ENCODE measurements around the gene OCLN. TPM values are rescaled to one million over a fixed set of nuclear protein-coding genes. Genes with fewer than 3 reads are reported as not detected.
"Not testable (repeated sequence)": the region's sequence is repeated elsewhere in the genome, so short reads cannot be mapped to it uniquely, and the experiment has no call there.

Gene OCLN
- total RNA-seq, 1 donor from 2014 or later, result 0.14 TPM

DNA sequence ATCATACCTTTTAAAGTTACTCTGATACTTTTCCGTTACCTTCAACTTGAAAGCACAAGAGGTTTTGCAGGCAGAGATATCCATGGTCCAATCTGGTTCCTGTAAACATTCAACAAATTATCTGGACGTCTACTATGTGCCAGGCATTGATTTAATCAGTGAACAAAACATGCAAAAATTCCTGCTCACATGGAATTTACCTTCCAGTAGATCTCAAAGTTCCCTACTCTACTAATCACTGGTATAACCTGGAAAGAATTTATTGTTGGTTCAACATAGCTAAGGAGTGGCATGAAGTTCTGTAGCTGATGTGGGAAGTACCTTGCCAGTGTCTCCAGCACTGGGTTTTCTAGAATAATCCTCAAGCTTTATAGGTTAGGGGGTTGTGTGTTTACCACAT lies 9.8 kb downstream of the OCLN start:
- Mint-ChIP-seq H3K27me3 (peaks cover 10% of the 10 kb centered on the region), H3K9me3 (no peaks in the 10 kb centered on the region), H3K4me1 (no peaks in the 10 kb centered on the region), H3K4me3 (no peak overlapping the region), H3K36me3 (ENCODE audit: low read depth) (no peaks in the 10 kb centered on the region), H3K27ac (no peak overlapping the region)
- intact Hi-C loops (cut with micrococcal nuclease), result no loop called here
- DNase-seq, result no peak

DNA sequence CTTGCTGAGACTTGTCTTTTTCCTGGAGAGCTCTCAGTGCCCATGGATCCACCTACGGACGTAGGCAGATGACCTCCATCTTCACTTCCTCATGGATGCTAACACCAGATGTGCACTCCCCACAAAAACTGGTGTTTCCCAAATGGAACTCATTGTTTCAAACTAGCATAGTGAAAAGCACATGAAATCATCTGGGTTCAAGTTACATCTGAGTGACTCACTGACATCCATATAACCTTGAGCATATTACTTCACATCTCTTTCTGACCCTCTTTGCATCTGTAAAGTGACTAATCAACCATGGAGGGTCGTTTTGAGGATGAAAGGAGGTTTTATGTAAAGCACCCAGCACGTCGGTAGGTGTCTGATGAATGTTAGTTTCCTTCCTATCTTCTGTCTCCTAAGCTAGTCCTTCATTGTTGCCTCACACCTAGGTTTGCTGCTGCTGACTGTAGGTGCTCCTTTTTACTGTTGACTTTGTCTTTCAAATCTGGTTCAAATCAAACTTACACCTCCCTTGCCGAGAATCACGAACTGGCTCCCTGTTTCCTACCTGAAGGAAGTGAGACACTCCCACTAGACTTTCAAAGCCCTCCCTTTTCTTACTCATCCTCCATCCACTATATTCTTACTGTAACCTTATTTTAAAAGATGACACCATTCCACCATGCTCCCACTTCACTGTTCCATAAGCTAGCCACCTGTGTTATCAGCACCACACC lies 10.3 kb downstream of the OCLN start:
- intact Hi-C loops (cut with micrococcal nuclease), result no loop called here
- no peaks in the 10 kb centered on the region for H3K36me3 Mint-ChIP-seq (ENCODE audit: low read depth)
- no peak overlapping the region for H3K27ac Mint-ChIP-seq
- DNase-seq, result no peak
- no peaks in the 10 kb centered on the region for H3K4me1 Mint-ChIP-seq
- no peak overlapping the region for H3K4me3 Mint-ChIP-seq
- H3K27me3 Mint-ChIP-seq, result peaks cover 8% of the 10 kb centered on the region
- H3K9me3 Mint-ChIP-seq, result no peaks in the 10 kb centered on the region

DNA sequence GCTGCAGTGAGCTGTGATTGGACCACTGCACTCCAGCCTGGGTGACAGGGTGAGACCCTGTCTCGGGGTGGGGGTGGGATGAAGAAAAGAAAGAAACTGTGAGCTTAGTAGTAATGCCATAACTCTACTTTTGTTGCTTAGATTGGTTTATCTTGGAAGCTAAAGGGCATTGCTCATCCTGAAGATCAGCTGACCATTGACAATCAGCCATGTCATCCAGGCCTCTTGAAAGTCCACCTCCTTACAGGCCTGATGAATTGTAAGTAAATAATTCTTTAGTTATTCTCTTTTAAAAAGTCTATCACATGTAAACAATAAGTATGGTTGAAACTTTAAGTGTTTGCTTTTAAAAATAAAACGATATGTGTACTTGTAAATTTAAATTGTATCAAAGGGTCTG lies 11.4 kb downstream of the OCLN start:
- H3K4me3 Mint-ChIP-seq, result no peak overlapping the region
- peaks cover 8% of the 10 kb centered on the region for H3K27me3 Mint-ChIP-seq
- no peaks in the 10 kb centered on the region for H3K4me1 Mint-ChIP-seq
- H3K9me3 Mint-ChIP-seq, result no peaks in the 10 kb centered on the region
- DNase-seq, result no peak
- no peak overlapping the region for H3K27ac Mint-ChIP-seq
- intact Hi-C loops (cut with micrococcal nuclease), result no loop called here
- no peaks in the 10 kb centered on the region for H3K36me3 Mint-ChIP-seq (ENCODE audit: low read depth)

DNA sequence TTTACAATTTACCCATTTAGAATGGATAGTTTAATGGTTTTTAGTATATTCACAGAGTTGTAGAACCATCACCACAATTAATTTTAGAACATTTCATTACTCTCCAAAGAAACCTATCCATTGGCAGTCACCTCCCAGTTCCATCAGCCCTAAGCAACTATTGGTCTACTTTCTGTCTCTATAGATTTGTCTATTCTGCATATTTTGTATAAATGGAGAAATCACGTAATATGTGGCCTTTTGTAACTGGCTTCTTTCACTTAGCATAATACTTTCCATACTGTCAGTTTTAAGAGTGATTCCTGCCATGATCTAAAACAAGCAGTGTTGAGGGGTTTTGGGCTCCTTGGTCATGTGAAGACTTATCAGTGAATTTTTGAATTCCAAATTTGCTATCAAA lies 12.7 kb downstream of the OCLN start:
- intact Hi-C loops (cut with micrococcal nuclease), result no loop called here
- H3K36me3 Mint-ChIP-seq (ENCODE audit: low read depth), result no peaks in the 10 kb centered on the region
- DNase-seq, result no peak
- H3K4me3 Mint-ChIP-seq, result no peak overlapping the region
- no peaks in the 10 kb centered on the region for H3K9me3 Mint-ChIP-seq
- H3K27me3 Mint-ChIP-seq, result peaks cover 8% of the 10 kb centered on the region
- no peak overlapping the region for H3K27ac Mint-ChIP-seq
- H3K4me1 Mint-ChIP-seq, result no peaks in the 10 kb centered on the region

DNA sequence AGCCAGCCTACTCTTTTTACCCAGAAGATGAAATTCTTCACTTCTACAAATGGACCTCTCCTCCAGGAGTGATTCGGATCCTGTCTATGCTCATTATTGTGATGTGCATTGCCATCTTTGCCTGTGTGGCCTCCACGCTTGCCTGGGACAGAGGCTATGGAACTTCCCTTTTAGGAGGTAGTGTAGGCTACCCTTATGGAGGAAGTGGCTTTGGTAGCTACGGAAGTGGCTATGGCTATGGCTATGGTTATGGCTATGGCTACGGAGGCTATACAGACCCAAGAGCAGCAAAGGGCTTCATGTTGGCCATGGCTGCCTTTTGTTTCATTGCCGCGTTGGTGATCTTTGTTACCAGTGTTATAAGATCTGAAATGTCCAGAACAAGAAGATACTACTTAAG lies 16.6 kb downstream of the OCLN start:
- Mint-ChIP-seq H3K9me3 (no peaks in the 10 kb centered on the region), H3K4me3 (no peak overlapping the region), H3K36me3 (ENCODE audit: low read depth) (no peaks in the 10 kb centered on the region), H3K27ac (no peak overlapping the region), H3K27me3 (peaks cover 9% of the 10 kb centered on the region), H3K4me1 (no peaks in the 10 kb centered on the region)
- intact Hi-C loops (cut with micrococcal nuclease), result no loop called here
- DNase-seq, result no peak

DNA sequence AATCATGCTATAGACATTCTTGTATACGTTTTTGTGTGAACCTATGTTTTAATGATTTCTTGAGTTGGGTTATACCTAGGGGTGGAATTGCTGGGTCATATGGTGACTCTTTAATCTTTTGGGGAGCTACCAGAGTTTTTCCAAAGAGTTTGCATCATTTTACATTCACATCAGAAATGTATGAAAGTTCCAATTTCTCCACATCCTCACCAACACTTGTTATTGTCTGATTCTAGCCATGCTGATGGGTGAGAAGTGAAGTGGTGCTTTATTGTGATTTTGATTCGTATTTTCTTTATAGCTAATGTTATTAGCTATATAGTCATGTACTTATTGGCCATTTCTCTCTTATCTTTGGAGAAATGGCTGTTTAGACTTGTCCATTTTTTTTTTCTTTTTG lies 18.1 kb downstream of the OCLN start:
- Mint-ChIP-seq H3K27ac (no peak overlapping the region), H3K9me3 (no peaks in the 10 kb centered on the region), H3K27me3 (peaks cover 7% of the 10 kb centered on the region), H3K4me3 (no peak overlapping the region), H3K36me3 (ENCODE audit: low read depth) (no peaks in the 10 kb centered on the region), H3K4me1 (no peaks in the 10 kb centered on the region)
- no peak for DNase-seq
- intact Hi-C loops (cut with micrococcal nuclease), result no loop called here

DNA sequence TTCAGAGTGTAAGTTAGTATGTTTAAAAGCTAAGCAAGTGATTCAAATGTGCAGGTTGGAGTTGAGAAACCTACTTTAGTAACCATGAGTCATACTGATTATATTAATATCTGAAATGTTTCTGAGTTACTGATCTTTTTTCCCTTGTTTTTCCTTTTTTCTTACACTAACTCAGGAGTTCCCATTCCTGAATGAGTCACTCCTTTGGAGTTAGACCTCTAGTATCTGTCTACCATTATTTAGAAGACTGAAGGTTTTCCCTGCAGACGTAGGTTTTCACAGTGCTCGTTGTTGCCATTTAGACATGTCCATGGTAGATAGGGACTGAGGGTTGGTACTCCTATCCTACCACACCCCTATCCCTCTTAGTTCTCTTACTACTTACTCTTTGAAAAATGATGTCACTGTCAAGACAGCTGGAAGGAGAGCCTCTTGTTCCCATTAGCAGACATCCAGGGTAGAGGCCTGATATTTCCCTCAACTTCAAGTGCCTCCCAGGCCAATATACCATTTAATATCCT lies 20.2 kb downstream of the OCLN start:
- H3K27me3 Mint-ChIP-seq, result peaks cover 7% of the 10 kb centered on the region
- intact Hi-C loops (cut with micrococcal nuclease), result no loop called here
- H3K4me1 Mint-ChIP-seq, result no peaks in the 10 kb centered on the region
- H3K4me3 Mint-ChIP-seq, result no peak overlapping the region
- DNase-seq, result no peak
- H3K36me3 Mint-ChIP-seq (ENCODE audit: low read depth), result no peaks in the 10 kb centered on the region
- H3K9me3 Mint-ChIP-seq, result no peaks in the 10 kb centered on the region
- no peak overlapping the region for H3K27ac Mint-ChIP-seq

DNA sequence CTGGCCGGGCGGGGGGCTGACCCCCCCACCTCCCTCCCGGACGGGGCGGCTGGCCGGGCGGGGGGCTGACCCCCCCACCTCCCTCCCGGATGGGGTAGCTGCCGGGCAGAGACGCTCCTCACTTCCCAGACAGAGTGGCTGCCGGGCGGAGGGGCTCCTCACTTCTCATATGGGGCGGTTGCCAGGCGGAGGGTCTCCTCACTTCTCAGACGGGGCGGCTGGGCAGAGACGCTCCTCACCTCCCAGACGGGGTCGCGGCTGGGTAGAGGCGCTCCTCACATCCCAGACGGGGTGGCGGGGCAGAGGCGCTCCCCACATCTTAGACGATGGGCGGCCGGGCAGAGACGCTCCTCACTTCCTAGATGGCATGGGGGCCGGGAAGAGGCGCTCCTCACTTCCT lies 23.0 kb downstream of the OCLN start:
- H3K27me3 Mint-ChIP-seq; H3K4me1 Mint-ChIP-seq; intact Hi-C loops (cut with micrococcal nuclease); DNase-seq; H3K4me3 Mint-ChIP-seq; H3K27ac Mint-ChIP-seq; H3K36me3 Mint-ChIP-seq (ENCODE audit: low read depth); H3K9me3 Mint-ChIP-seq: not testable (repeated sequence)

DNA sequence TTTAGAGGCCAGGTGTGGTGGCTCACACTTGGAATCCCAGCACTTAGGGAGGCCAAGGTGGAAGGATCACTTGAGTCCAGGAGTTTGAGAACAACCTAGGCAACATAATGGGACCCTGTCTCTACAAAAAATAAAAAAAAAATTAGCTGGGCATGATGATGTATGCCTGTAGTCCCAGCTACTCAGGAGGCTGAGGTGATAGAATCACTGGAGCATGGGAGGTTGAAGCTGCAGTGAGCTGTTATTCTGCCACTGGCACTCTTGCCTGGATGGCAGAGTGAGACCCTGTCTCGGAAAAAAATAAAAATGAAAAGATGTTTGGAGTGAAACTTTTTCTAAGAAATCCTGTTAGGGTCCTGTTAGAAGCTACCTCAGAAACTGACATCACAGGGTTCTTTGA lies 24.2 kb downstream of the OCLN start:
- H3K27me3 Mint-ChIP-seq, result peaks cover 7% of the 10 kb centered on the region
- intact Hi-C loops (cut with micrococcal nuclease), result no loop called here
- no peaks in the 10 kb centered on the region for H3K36me3 Mint-ChIP-seq (ENCODE audit: low read depth)
- no peaks in the 10 kb centered on the region for H3K9me3 Mint-ChIP-seq
- no peaks in the 10 kb centered on the region for H3K4me1 Mint-ChIP-seq
- DNase-seq, result no peak
- H3K4me3 Mint-ChIP-seq, result no peak overlapping the region
- H3K27ac Mint-ChIP-seq, result no peak overlapping the region

DNA sequence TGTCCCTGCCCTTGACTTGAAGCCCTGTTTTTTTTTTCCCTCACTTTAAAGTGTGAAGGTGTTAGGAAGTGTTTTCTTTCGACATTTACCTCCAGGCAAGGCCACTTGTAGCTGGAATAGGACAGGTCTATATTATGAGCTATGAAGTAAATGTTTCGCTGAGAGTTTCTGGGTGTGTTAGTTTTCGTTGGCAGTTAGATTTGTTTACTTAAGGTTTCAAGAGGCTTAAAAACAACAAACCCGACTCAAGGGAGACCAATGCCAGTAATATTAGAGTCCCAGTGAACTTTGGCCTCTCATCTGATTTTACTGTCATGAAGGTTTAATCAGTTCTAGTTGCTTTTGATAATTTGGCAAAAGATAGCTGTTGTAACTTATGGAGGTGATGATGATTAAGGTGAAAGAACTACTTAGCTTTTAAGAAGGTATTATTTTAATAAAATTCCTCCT lies 25.2 kb downstream of the OCLN start:
- no peak overlapping the region for H3K27ac Mint-ChIP-seq
- H3K4me3 Mint-ChIP-seq, result no peak overlapping the region
- intact Hi-C loops (cut with micrococcal nuclease), result no loop called here

DNA sequence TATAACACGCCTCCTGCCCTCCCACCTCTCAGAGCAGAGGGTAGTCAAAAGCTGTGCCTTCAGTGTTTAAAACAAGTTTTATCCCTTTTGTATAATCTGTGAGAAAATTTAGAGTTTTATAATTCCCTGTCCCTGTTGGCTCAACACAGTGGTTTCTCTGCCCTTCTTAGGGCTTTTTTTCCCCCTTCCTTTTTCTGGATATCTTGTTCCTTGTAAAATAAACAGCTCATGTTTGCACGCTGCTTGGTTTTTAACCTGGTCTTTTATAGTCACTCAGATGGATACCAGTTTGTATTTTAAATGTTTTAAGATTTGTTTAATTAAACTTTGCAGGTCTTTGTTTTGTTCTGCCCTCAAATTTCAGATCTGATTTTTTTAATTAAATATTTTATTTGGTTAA lies 26.7 kb downstream of the OCLN start:
- Mint-ChIP-seq H3K27ac (no peak overlapping the region), H3K4me1 (no peaks in the 10 kb centered on the region), H3K36me3 (ENCODE audit: low read depth) (no peaks in the 10 kb centered on the region), H3K27me3 (no peaks in the 10 kb centered on the region), H3K4me3 (no peak overlapping the region), H3K9me3 (no peaks in the 10 kb centered on the region)
- intact Hi-C loops (cut with micrococcal nuclease), result no loop called here
- DNase-seq, result no peak

More for the DNA sequence above, 25.2 kb downstream of the OCLN start:
- Mint-ChIP-seq H3K4me1 (no peaks in the 10 kb centered on the region), H3K9me3 (no peaks in the 10 kb centered on the region), H3K27me3 (peaks cover 3% of the 10 kb centered on the region), H3K36me3 (ENCODE audit: low read depth) (no peaks in the 10 kb centered on the region)
- DNase-seq, result no peak

DNA sequence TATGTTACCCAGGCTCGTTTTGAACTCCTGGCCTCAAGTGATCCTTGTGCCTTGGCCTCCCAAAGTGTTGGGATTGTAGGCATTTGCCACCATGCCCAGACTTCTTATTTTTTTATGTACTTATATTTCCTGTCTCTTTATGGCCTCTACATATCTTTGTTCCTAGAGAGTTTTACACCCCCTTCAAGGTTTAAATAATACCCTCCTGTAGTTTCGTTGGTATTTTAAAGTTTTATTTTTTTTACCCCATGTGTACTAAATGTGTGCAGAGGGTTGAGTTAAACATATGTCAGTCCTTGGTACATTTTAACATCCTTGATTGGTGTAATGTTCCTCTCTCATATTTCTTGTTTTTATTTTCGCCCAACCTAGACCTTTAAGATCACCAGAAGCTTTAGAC lies 29.4 kb downstream of the OCLN start:
- DNase-seq, result no peak
- H3K4me3 Mint-ChIP-seq, result no peak overlapping the region
- H3K4me1 Mint-ChIP-seq, result no peaks in the 10 kb centered on the region
- no peaks in the 10 kb centered on the region for H3K9me3 Mint-ChIP-seq
- intact Hi-C loops (cut with micrococcal nuclease), result no loop called here
- H3K27ac Mint-ChIP-seq, result no peak overlapping the region
- H3K36me3 Mint-ChIP-seq (ENCODE audit: low read depth), result no peaks in the 10 kb centered on the region
- no peaks in the 10 kb centered on the region for H3K27me3 Mint-ChIP-seq

DNA sequence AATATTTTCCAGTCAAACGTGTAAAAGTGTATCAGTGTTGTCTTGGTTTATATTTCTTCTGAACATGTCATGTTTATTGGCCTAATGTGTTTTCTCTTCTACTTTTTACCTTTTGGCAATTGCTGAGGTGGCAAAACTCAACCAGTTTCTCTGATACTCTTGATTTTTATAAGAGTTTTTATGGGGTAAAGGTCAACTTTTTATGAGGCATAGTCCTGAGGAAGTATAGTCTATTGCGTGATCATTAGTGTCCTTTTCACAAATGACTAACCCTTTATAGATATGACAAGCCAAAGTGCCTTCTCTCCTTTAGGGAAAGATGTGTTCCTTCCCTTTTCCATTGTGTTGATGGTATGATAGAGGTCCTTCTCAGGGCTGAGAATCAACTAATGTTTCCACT lies 32.9 kb downstream of the OCLN start:
- Mint-ChIP-seq H3K4me1 (no peaks in the 10 kb centered on the region), H3K27me3 (peaks cover 6% of the 10 kb centered on the region), H3K9me3 (no peaks in the 10 kb centered on the region), H3K4me3 (no peak overlapping the region), H3K27ac (no peak overlapping the region), H3K36me3 (ENCODE audit: low read depth) (no peaks in the 10 kb centered on the region)
- intact Hi-C loops (cut with micrococcal nuclease), result no loop called here
- no peak for DNase-seq

DNA sequence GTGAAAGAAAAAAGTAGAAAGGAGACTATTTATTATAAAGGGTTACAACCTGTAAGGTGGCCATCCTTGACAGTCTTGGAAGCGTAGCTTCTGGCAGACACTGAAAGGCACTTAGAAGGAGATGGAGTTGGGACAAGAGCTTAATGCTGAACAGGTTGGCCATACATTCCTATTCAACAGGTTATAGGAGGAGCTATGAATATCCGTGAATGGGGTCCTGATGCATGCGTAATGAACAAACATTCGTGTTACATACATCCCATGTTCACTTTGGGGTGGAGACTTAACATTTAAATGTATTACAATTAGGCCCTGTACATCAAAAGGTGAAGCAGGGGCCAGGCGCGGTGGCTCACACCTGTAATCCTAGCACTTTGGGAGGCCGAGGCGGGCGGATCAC lies 34.1 kb downstream of the OCLN start:
- Mint-ChIP-seq H3K9me3 (no peaks in the 10 kb centered on the region), H3K36me3 (ENCODE audit: low read depth) (no peaks in the 10 kb centered on the region), H3K27ac (no peak overlapping the region), H3K4me1 (no peaks in the 10 kb centered on the region), H3K27me3 (peaks cover 14% of the 10 kb centered on the region), H3K4me3 (no peak overlapping the region)
- DNase-seq, result no peak
- intact Hi-C loops (cut with micrococcal nuclease), result no loop called here
